Measurements from ENCODE around the gene FBXO4.

Gene FBXO4

GRCh38 chr5:41954286-41954685 is 29.2 kb downstream of the FBXO4 start:
- TF ChIP-seq FOXP2 (optimal IDR thresholded peaks at IDR 0.05; ENCODE audit: borderline replicate concordance, extremely low read depth, extremely low read length, insufficient read depth) (no peak), SIN3A (IDR thresholded peaks at IDR 0.05; ENCODE audit: borderline replicate concordance, insufficient read depth, low read length) (no peak), POLR2AphosphoS5 (IDR thresholded peaks at IDR 0.05; ENCODE audit: low read depth, low read length) (no peak), TAF1 (IDR thresholded peaks at IDR 0.05; ENCODE audit: borderline replicate concordance, insufficient read depth, low read length) (no peak)
- TF ChIP-seq, protein P1, sequence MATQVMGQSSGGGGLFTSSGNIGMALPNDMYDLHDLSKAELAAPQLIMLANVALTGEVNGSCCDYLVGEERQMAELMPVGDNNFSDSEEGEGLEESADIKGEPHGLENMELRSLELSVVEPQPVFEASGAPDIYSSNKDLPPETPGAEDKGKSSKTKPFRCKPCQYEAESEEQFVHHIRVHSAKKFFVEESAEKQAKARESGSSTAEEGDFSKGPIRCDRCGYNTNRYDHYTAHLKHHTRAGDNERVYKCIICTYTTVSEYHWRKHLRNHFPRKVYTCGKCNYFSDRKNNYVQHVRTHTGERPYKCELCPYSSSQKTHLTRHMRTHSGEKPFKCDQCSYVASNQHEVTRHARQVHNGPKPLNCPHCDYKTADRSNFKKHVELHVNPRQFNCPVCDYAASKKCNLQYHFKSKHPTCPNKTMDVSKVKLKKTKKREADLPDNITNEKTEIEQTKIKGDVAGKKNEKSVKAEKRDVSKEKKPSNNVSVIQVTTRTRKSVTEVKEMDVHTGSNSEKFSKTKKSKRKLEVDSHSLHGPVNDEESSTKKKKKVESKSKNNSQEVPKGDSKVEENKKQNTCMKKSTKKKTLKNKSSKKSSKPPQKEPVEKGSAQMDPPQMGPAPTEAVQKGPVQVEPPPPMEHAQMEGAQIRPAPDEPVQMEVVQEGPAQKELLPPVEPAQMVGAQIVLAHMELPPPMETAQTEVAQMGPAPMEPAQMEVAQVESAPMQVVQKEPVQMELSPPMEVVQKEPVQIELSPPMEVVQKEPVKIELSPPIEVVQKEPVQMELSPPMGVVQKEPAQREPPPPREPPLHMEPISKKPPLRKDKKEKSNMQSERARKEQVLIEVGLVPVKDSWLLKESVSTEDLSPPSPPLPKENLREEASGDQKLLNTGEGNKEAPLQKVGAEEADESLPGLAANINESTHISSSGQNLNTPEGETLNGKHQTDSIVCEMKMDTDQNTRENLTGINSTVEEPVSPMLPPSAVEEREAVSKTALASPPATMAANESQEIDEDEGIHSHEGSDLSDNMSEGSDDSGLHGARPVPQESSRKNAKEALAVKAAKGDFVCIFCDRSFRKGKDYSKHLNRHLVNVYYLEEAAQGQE (IDR thresholded peaks at IDR 0.05; ENCODE audit: insufficient read depth in 1 of 2, low read depth in 2 of 2, low read length in 2 of 2), result no peak

DNA sequence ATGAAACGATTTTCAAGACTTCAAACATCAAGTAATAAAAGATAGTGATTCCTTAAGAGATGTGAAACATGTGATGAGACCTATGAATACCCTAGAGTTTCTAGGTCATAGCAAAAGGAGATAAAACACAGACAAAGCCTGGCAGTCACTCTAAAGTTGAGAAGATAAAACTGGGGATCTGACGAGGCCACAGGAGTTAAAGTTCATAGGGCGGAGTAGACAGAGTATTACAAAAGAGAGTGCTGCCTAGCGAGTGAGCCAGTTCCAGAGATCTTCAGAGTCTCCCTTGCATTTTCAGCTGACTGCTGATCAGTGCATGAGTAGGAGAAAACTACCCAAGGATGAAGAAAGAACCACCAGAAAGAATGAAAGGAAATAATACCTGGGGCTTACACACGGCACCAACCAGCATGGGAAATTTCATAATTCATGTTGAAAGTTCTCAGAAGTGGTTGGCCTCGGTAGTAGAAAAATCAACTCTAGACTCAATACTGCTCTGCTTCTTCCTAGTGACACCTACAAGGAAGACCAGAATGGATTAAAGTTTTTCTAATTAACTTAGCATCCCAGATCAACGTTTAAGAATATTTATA is 30.4 kb downstream of the FBXO4 start:
- TF ChIP-seq POLR2AphosphoS5 (IDR thresholded peaks at IDR 0.05; ENCODE audit: low read depth, low read length), result no peak
- no peak for TF ChIP-seq TAF1 (IDR thresholded peaks at IDR 0.05; ENCODE audit: borderline replicate concordance, insufficient read depth, low read length)
- TF ChIP-seq, protein P1 (IDR thresholded peaks at IDR 0.05; ENCODE audit: insufficient read depth in 1 of 2, low read depth in 2 of 2, low read length in 2 of 2), result no peak
- no peak for TF ChIP-seq SIN3A (IDR thresholded peaks at IDR 0.05; ENCODE audit: borderline replicate concordance, insufficient read depth, low read length)
- no peak for TF ChIP-seq FOXP2 (optimal IDR thresholded peaks at IDR 0.05; ENCODE audit: borderline replicate concordance, extremely low read depth, extremely low read length, insufficient read depth)

GRCh38 chr5:41956943-41957342 is 31.9 kb downstream of the FBXO4 start:
- TF ChIP-seq, protein P1 (IDR thresholded peaks at IDR 0.05; ENCODE audit: insufficient read depth in 1 of 2, low read depth in 2 of 2, low read length in 2 of 2), result no peak
- TF ChIP-seq FOXP2 (optimal IDR thresholded peaks at IDR 0.05; ENCODE audit: borderline replicate concordance, extremely low read depth, extremely low read length, insufficient read depth), result no peak
- TF ChIP-seq POLR2AphosphoS5 (IDR thresholded peaks at IDR 0.05; ENCODE audit: low read depth, low read length), result no peak
- TF ChIP-seq TAF1 (IDR thresholded peaks at IDR 0.05; ENCODE audit: borderline replicate concordance, insufficient read depth, low read length), result no peak
- TF ChIP-seq SIN3A (IDR thresholded peaks at IDR 0.05; ENCODE audit: borderline replicate concordance, insufficient read depth, low read length), result no peak

GRCh38 chr5:41960481-41960880 is 35.4 kb downstream of the FBXO4 start:
- no peak for TF ChIP-seq SIN3A (IDR thresholded peaks at IDR 0.05; ENCODE audit: borderline replicate concordance, insufficient read depth, low read length)
- TF ChIP-seq, protein P1 (IDR thresholded peaks at IDR 0.05; ENCODE audit: insufficient read depth in 1 of 2, low read depth in 2 of 2, low read length in 2 of 2), result no peak
- TF ChIP-seq POLR2AphosphoS5 (IDR thresholded peaks at IDR 0.05; ENCODE audit: low read depth, low read length), result no peak
- no peak for TF ChIP-seq FOXP2 (optimal IDR thresholded peaks at IDR 0.05; ENCODE audit: borderline replicate concordance, extremely low read depth, extremely low read length, insufficient read depth)
- TF ChIP-seq TAF1 (IDR thresholded peaks at IDR 0.05; ENCODE audit: borderline replicate concordance, insufficient read depth, low read length), result no peak
